ENCODE data around the gene CELF5. TPM values are rescaled to one million over a fixed set of nuclear protein-coding genes. Genes with fewer than 3 reads are reported as not detected.

CELF5 gene
- total and polyA plus RNA-seq, 2 donors (not counting 1 experiment from before 2014, with no cell fraction given): 0.15 TPM; not detected in 1

DNA sequence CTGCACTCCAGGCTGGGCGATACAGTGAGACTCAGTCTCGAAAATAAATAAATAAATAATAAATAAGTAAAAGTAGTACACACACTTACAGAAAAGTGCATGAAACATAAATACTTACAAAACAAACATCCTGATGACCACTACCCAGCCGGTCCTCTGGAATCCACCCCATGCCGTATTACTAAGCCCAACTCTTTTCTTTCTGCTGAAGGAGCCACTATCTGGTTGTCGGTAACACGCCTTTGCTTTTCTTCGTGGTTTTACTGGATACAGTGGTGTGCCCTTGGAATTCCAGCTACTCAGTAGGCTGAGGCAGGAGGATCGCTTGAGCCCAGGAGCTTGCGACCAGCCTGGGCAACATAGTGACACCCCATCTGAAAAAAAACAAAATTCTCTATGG, 39.4 kb downstream of the CELF5 start:
- Mint-ChIP-seq H3K9me3 (ENCODE audit: insufficient read depth) (no peaks in the 10 kb centered on the region), H3K4me3 (no peak overlapping the region), H3K4me1 (no peaks in the 10 kb centered on the region), H3K27me3 (peaks cover 18% of the 10 kb centered on the region), H3K27ac (no peak overlapping the region)
- Histone ChIP-seq H3K4me2 (replicated peaks; ENCODE audit: low read depth, low read length, poor library complexity, severe bottlenecking) (no peak overlapping the region), H3K79me2 (ENCODE audit: control insufficient read depth, insufficient read depth, low read length) (no peaks in the 10 kb centered on the region), H4K20me1 (ENCODE audit: control insufficient read depth, insufficient read depth, low read length, poor library complexity, severe bottlenecking) (no peaks in the 10 kb centered on the region), H3K9ac (ENCODE audit: low read length) (no peak overlapping the region), H2AFZ (ENCODE audit: insufficient read depth, low read depth, low read length, poor library complexity, severe bottlenecking) (no peak overlapping the region), H3K36me3 (replicated peaks in 1 of 2; ENCODE audit: control extremely low read depth in 1 of 2, control insufficient read depth in 1 of 2, extremely low read depth in 1 of 2, insufficient read depth in 2 of 2, low read length in 1 of 2) (no peaks in the 10 kb centered on the region), H3K27ac (ENCODE audit: low read length in 2 of 2) (no peak overlapping the region), H3K4me1 (ENCODE audit: control insufficient read depth in 2 of 2, insufficient read depth in 2 of 2, low read length in 2 of 2) (no peaks in the 10 kb centered on the region), H3K9me3 (ENCODE audit: control extremely low read depth in 1 of 3, control insufficient read depth in 2 of 3, insufficient read depth in 1 of 3, low read length in 2 of 3) (peaks cover 0 to 16% (median 0%) of the 10 kb centered on the region in 3 donors), H3K27me3 (replicated peaks in 1 of 4; ENCODE audit: control extremely low read depth in 1 of 4, control insufficient read depth in 3 of 4, insufficient read depth in 4 of 4, low read length in 3 of 4) (peaks cover 0 to 21% (median 0%) of the 10 kb centered on the region in 4 experiments), H3K4me3 (ENCODE audit: control extremely low read depth in 1 of 5, extremely low read depth in 1 of 5, insufficient read depth in 1 of 5, low read depth in 2 of 5, low read length in 4 of 5) (no peak overlapping the region)
- POLR2A ChIA-PET: interaction anchor here (0.7 kb wide), 1 partner anchor 1516 kb away, joined by 5 read pairs; no protein-coding TSS in a partner anchor
- CTCF ChIA-PET: no interaction called here
- intact Hi-C loops (cut with micrococcal nuclease): no loop called here
- TF ChIP-seq, protein P1, sequence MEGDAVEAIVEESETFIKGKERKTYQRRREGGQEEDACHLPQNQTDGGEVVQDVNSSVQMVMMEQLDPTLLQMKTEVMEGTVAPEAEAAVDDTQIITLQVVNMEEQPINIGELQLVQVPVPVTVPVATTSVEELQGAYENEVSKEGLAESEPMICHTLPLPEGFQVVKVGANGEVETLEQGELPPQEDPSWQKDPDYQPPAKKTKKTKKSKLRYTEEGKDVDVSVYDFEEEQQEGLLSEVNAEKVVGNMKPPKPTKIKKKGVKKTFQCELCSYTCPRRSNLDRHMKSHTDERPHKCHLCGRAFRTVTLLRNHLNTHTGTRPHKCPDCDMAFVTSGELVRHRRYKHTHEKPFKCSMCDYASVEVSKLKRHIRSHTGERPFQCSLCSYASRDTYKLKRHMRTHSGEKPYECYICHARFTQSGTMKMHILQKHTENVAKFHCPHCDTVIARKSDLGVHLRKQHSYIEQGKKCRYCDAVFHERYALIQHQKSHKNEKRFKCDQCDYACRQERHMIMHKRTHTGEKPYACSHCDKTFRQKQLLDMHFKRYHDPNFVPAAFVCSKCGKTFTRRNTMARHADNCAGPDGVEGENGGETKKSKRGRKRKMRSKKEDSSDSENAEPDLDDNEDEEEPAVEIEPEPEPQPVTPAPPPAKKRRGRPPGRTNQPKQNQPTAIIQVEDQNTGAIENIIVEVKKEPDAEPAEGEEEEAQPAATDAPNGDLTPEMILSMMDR (IDR thresholded peaks at IDR 0.05): no peak
- TF ChIP-seq EZH2 (IDR thresholded peaks at IDR 0.05; ENCODE audit: borderline replicate concordance, insufficient read depth, low read depth, low read length, poor library complexity, severe bottlenecking): no peak
- ATAC-seq (ENCODE audit: low read depth) (no peak), DNase-seq (no peak)
- WGBS (ENCODE audit: insufficient coverage): 91% methylated on average over 5 of the region's 9 CpGs

DNA sequence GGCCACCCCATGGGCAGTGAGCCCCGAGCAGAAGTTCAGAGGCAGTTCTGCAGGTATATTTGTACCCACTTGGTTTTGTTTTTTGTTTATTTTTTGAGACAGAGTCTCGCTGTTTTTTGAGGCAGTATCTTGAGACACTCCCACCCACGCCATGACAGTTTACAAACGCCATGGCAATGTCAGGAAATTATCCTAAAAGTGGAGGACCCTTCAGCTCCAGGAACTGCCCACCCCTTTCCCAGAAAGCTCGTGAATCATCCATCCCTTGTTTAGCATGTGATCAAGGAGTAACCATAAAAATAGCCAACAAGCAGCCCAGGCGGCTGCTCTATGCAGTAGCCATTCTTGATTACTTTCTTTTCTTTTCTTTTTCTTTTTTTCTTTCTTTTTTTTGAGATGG, 41.0 kb downstream of the CELF5 start:
- Histone ChIP-seq H3K4me2 (replicated peaks; ENCODE audit: low read depth, low read length, poor library complexity, severe bottlenecking) (no peak overlapping the region), H3K4me3 (ENCODE audit: control extremely low read depth in 1 of 5, extremely low read depth in 1 of 5, insufficient read depth in 1 of 5, low read depth in 2 of 5, low read length in 4 of 5) (no peak overlapping the region), H3K27ac (ENCODE audit: low read length in 2 of 2) (no peak overlapping the region), H2AFZ (ENCODE audit: insufficient read depth, low read depth, low read length, poor library complexity, severe bottlenecking) (no peak overlapping the region), H3K79me2 (ENCODE audit: control insufficient read depth, insufficient read depth, low read length) (no peaks in the 10 kb centered on the region), H4K20me1 (ENCODE audit: control insufficient read depth, insufficient read depth, low read length, poor library complexity, severe bottlenecking) (no peaks in the 10 kb centered on the region), H3K4me1 (ENCODE audit: control insufficient read depth in 2 of 2, insufficient read depth in 2 of 2, low read length in 2 of 2) (no peaks in the 10 kb centered on the region), H3K36me3 (replicated peaks in 1 of 2; ENCODE audit: control extremely low read depth in 1 of 2, control insufficient read depth in 1 of 2, extremely low read depth in 1 of 2, insufficient read depth in 2 of 2, low read length in 1 of 2) (no peaks in the 10 kb centered on the region), H3K27me3 (replicated peaks in 1 of 4; ENCODE audit: control extremely low read depth in 1 of 4, control insufficient read depth in 3 of 4, insufficient read depth in 4 of 4, low read length in 3 of 4) (peaks cover 0 to 30% (median 5%) of the 10 kb centered on the region in 4 experiments), H3K9ac (ENCODE audit: low read length) (no peak overlapping the region), H3K9me3 (ENCODE audit: control extremely low read depth in 1 of 3, control insufficient read depth in 2 of 3, insufficient read depth in 1 of 3, low read length in 2 of 3) (peaks cover 0 to 16% (median 0%) of the 10 kb centered on the region in 3 donors)
- ChIA-PET POLR2A (no interaction called here), CTCF (no interaction called here)
- H3K27ac Mint-ChIP-seq: no peak overlapping the region
- WGBS (ENCODE audit: insufficient coverage): 78% methylated on average over 4 of the region's 6 CpGs
- intact Hi-C loops (cut with micrococcal nuclease): no loop called here
- no peaks in the 10 kb centered on the region for H3K4me1 Mint-ChIP-seq
- ATAC-seq (ENCODE audit: low read depth) (no peak), DNase-seq (no peak)
- no peaks in the 10 kb centered on the region for H3K9me3 Mint-ChIP-seq (ENCODE audit: insufficient read depth)
- peaks cover 23% of the 10 kb centered on the region for H3K27me3 Mint-ChIP-seq
- H3K4me3 Mint-ChIP-seq: no peak overlapping the region
- TF ChIP-seq, protein P1 (IDR thresholded peaks at IDR 0.05): no peak
- TF ChIP-seq EZH2 (IDR thresholded peaks at IDR 0.05; ENCODE audit: borderline replicate concordance, insufficient read depth, low read depth, low read length, poor library complexity, severe bottlenecking): no peak

Measured in B cell (primary cell).